Measurements from ENCODE around the gene TMED4.
A peak's percentile ranks its signal among the peaks of the same experiment; 100 is the strongest.

TMED4 gene

DNA sequence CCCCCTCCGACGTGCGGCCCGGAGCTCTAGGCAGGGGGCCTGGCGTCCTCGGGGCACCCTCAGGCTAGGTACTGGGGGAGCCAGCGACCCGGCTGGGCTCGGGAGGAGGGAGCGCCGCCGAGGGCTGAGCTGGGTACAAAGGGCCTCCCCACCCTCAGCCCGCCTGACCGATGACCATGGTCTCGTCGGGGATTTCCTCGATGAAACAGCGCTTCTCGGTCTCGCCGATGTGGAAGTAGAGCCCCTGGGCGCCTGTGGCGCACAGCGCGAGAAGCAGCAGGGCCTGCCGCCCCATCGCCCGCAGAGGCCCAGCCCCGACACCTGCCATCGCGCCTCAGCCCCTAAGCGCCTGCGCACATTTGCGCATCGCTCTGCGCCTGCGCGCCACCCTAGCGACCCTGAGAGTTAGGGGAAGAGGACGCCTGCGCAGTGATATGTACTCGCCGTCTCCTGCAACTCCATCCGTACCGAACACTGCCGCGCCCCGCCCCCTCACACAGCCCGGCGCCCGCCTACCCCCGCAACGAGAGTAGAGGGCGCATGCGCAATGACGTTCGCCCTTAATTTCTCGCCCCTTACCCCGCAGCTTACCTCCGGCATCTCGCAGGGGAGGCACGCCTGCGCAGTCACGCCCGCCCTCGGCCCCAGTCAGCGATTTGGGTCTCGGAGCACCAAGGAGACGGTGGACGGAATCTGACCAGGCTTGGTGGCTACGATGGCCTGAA lies at the start of gene TMED4:
TSS of gene TMED4 (minus strand) at position 353 of the 725 bp plus-strand sequence. CDS start at position 328, 25 bp downstream.
- Histone ChIP-seq H3K4me3 (ENCODE audit: low read length) (peak within 1 kb of the TSS; percentile 93), H3K36me3 (ENCODE audit: control insufficient read depth, low read depth, low read length) (peaks cover 21% of the 10 kb centered on the region), H3K4me1 (ENCODE audit: control insufficient read depth, low read depth, low read length) (peaks cover 4% of the 10 kb centered on the region), H3K9me3 (ENCODE audit: control insufficient read depth, low read depth, low read length) (no peaks in the 10 kb centered on the region), H3K27ac (ENCODE audit: low read length) (peak within 1 kb of the TSS; percentile 82), H3K27me3 (ENCODE audit: control insufficient read depth, insufficient read depth, low read length) (no peaks in the 10 kb centered on the region), H3K9ac (ENCODE audit: low read length) (peak within 1 kb of the TSS; percentile 77)

DNA sequence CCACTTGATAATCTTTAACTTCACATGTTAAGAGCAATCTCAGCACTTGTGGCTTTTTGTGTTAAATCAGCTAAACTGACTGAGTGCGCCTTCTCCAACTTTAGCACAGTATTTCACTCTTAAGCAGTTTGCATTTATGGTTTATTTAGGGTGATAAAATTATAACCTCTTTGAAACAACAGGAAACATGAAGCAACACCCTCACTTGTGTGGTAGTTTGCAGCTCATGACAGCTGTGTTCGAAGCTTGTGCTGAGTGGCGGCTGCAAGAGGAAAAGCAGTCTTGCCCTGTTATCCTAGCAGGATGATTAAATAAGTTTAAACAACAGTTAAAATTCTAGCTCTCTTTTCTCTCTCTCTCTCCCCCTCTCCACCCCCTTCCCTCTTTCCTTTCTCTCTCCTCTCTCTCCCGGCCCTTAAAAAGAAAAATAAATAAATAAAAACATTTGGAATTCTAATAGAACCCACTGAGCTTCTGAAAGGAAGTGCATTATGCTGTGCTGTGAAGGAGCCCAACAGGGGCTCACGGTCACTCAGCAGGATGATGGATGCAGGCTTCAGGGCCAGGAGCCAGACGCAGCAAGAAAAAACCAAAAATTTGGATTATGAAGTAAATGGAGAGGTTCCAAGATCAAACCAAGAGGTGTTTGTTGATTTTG lies 49.6 kb upstream of the TMED4 start:
- no peak overlapping the region for H3K9ac ChIP-seq (ENCODE audit: low read length)
- peaks cover under 1% of the 10 kb centered on the region for H3K36me3 ChIP-seq (ENCODE audit: control insufficient read depth, low read depth, low read length)
- no peak overlapping the region for H3K27ac ChIP-seq (ENCODE audit: low read length)
- H3K4me3 ChIP-seq (ENCODE audit: low read length) = no peak overlapping the region
- H3K4me1 ChIP-seq (ENCODE audit: control insufficient read depth, low read depth, low read length) = peaks cover 19% of the 10 kb centered on the region
- no peaks in the 10 kb centered on the region for H3K9me3 ChIP-seq (ENCODE audit: control insufficient read depth, low read depth, low read length)
- H3K27me3 ChIP-seq (ENCODE audit: control insufficient read depth, insufficient read depth, low read length) = no peaks in the 10 kb centered on the region

DNA sequence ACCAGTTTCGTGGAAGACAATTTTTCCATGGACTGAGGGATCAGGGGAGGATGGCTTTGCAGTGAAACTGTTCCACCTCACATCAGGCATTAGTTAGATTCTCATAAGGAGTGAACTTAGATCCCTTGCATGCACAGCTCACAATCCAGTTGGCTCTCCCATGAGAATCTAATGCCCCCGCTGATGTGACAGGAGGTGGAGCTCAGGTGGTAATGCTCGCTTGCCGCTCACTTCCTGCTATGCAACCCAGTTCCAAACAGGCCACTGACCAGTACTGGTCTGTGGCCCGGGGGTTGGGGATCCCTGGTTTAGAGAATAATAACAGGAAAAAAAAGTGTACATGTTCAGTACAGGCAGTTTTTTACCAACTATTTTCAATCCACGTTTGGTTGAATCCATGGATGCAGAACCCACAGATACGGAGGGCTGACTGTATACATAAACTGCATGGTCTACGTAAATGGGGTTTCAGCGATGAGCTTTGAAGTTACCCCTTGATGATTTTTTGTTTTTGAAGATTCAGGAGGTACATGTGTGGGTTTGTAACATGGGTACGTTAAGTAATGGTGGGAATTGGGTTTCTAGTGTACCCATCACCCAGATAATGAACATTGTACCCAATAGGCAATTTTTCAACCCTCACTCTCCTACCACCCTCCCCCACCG lies 48.9 kb upstream of the TMED4 start:
- Histone ChIP-seq H3K27ac (ENCODE audit: low read length) (no peak overlapping the region), H3K4me3 (ENCODE audit: low read length) (no peak overlapping the region), H3K9ac (ENCODE audit: low read length) (no peak overlapping the region), H3K36me3 (ENCODE audit: control insufficient read depth, low read depth, low read length) (peaks cover 4% of the 10 kb centered on the region), H3K27me3 (ENCODE audit: control insufficient read depth, insufficient read depth, low read length) (no peaks in the 10 kb centered on the region), H3K9me3 (ENCODE audit: control insufficient read depth, low read depth, low read length) (no peaks in the 10 kb centered on the region), H3K4me1 (ENCODE audit: control insufficient read depth, low read depth, low read length) (peaks cover 14% of the 10 kb centered on the region)

- Histone ChIP-seq H3K9ac (ENCODE audit: low read length) (no peak overlapping the region), H3K4me1 (ENCODE audit: control insufficient read depth, low read depth, low read length) (peaks cover 14% of the 10 kb centered on the region), H3K27me3 (ENCODE audit: control insufficient read depth, insufficient read depth, low read length) (no peaks in the 10 kb centered on the region), H3K27ac (ENCODE audit: low read length) (no peak overlapping the region), H3K4me3 (ENCODE audit: low read length) (no peak overlapping the region), H3K36me3 (ENCODE audit: control insufficient read depth, low read depth, low read length) (peaks cover 8% of the 10 kb centered on the region), H3K9me3 (ENCODE audit: control insufficient read depth, low read depth, low read length) (no peaks in the 10 kb centered on the region)
These were observed 47.9 kb upstream of the TMED4 start for GRCh38 chr7:44629829-44630522.

- Histone ChIP-seq H3K9me3 (ENCODE audit: control insufficient read depth, low read depth, low read length) (no peaks in the 10 kb centered on the region), H3K9ac (ENCODE audit: low read length) (no peak overlapping the region), H3K27ac (ENCODE audit: low read length) (no peak overlapping the region), H3K27me3 (ENCODE audit: control insufficient read depth, insufficient read depth, low read length) (no peaks in the 10 kb centered on the region), H3K36me3 (ENCODE audit: control insufficient read depth, low read depth, low read length) (peaks cover 13% of the 10 kb centered on the region), H3K4me1 (ENCODE audit: control insufficient read depth, low read depth, low read length) (peaks cover 14% of the 10 kb centered on the region), H3K4me3 (ENCODE audit: low read length) (no peak overlapping the region)
These were observed 44.6 kb upstream of the TMED4 start for GRCh38 chr7:44626620-44627019.

DNA sequence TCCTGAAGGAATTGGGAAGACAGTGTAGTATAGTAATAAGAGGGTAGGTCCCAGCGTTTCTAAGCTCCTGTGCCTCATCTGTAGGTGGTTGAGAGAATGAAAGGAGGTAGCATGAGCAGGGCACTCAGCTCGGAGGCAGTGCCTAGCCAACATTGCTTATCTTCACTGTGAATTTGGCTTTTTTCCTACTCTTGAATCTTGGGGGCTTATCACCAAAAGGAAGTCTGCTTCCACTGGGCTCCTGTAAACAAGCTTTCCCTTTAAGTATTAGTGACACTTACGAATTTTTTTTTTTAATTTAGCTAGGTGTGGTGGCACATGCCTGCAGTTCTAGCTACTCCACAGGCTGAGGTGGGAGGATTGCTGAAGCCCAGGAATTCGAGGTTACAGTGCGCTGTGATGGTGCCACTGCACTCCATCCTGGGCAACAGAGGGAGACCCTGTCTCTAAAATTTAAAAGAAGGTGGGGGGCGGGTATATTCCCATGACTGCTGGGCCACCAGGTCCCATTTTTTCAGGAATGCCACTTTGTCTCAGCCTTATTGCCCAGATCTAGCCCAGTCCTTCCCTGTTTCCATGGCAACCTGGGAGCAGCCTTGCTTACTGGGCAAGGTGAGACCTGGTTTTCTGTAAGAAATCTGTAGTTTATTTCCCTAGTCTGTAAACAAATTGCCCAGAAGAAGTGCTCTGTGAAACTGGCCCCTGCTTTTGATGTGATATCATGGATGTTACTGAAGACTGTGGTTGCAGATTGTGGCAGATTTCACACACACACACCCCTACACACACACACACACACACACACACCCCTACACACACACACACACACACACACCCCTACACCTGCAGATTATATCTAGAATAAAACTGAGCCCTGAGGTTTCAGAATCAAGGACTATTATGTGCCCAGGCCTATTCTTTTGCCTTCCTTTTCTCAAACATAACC lies 43.8 kb upstream of the TMED4 start:
- no peak overlapping the region for H3K4me3 ChIP-seq (ENCODE audit: low read length)
- peaks cover 13% of the 10 kb centered on the region for H3K36me3 ChIP-seq (ENCODE audit: control insufficient read depth, low read depth, low read length)
- no peak overlapping the region for H3K9ac ChIP-seq (ENCODE audit: low read length)
- H3K4me1 ChIP-seq (ENCODE audit: control insufficient read depth, low read depth, low read length) = peaks cover 6% of the 10 kb centered on the region
- no peaks in the 10 kb centered on the region for H3K9me3 ChIP-seq (ENCODE audit: control insufficient read depth, low read depth, low read length)
- H3K27me3 ChIP-seq (ENCODE audit: control insufficient read depth, insufficient read depth, low read length) = no peaks in the 10 kb centered on the region
- no peak overlapping the region for H3K27ac ChIP-seq (ENCODE audit: low read length)

GRCh38 chr7:44624318-44624717 lies 42.3 kb upstream of the TMED4 start:
- Histone ChIP-seq H3K36me3 (ENCODE audit: control insufficient read depth, low read depth, low read length) (peaks cover 13% of the 10 kb centered on the region), H3K9me3 (ENCODE audit: control insufficient read depth, low read depth, low read length) (no peaks in the 10 kb centered on the region), H3K27me3 (ENCODE audit: control insufficient read depth, insufficient read depth, low read length) (no peaks in the 10 kb centered on the region), H3K4me3 (ENCODE audit: low read length) (no peak overlapping the region), H3K9ac (ENCODE audit: low read length) (no peak overlapping the region), H3K4me1 (ENCODE audit: control insufficient read depth, low read depth, low read length) (no peaks in the 10 kb centered on the region), H3K27ac (ENCODE audit: low read length) (no peak overlapping the region)

- H3K9me3 ChIP-seq (ENCODE audit: control insufficient read depth, low read depth, low read length) = no peaks in the 10 kb centered on the region
- no peak overlapping the region for H3K9ac ChIP-seq (ENCODE audit: low read length)
- H3K4me3 ChIP-seq (ENCODE audit: low read length) = no peak overlapping the region
- H3K4me1 ChIP-seq (ENCODE audit: control insufficient read depth, low read depth, low read length) = no peaks in the 10 kb centered on the region
- no peak overlapping the region for H3K27ac ChIP-seq (ENCODE audit: low read length)
- H3K27me3 ChIP-seq (ENCODE audit: control insufficient read depth, insufficient read depth, low read length) = no peaks in the 10 kb centered on the region
- H3K36me3 ChIP-seq (ENCODE audit: control insufficient read depth, low read depth, low read length) = peaks cover 13% of the 10 kb centered on the region
These were observed 40.5 kb upstream of the TMED4 start for GRCh38 chr7:44622342-44623151.

DNA sequence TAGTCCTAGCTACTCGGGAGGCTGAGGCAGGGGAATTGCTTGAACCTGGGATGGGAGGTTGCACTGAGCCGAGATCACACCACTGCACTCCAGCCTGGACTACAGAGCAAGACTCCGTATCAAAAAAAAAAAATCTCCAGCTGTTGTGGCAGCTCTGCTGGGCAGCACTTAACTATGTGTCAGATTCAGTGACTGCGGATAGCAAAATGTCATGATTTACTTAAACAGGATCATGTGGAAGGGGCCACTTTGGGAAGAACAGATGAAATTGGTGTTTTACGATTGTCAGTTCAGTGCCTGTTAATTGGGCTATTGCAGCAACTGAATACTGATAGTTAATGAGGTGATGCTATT lies 39.7 kb upstream of the TMED4 start:
- no peaks in the 10 kb centered on the region for H3K9me3 ChIP-seq (ENCODE audit: control insufficient read depth, low read depth, low read length)
- H3K27ac ChIP-seq (ENCODE audit: low read length) = no peak overlapping the region
- peaks cover 13% of the 10 kb centered on the region for H3K36me3 ChIP-seq (ENCODE audit: control insufficient read depth, low read depth, low read length)
- no peak overlapping the region for H3K9ac ChIP-seq (ENCODE audit: low read length)
- no peaks in the 10 kb centered on the region for H3K4me1 ChIP-seq (ENCODE audit: control insufficient read depth, low read depth, low read length)
- H3K4me3 ChIP-seq (ENCODE audit: low read length) = no peak overlapping the region
- no peaks in the 10 kb centered on the region for H3K27me3 ChIP-seq (ENCODE audit: control insufficient read depth, insufficient read depth, low read length)

GRCh38 chr7:44621034-44621749 lies 39.2 kb upstream of the TMED4 start:
- Histone ChIP-seq H3K9ac (ENCODE audit: low read length) (no peak overlapping the region), H3K27me3 (ENCODE audit: control insufficient read depth, insufficient read depth, low read length) (no peaks in the 10 kb centered on the region), H3K4me3 (ENCODE audit: low read length) (no peak overlapping the region), H3K9me3 (ENCODE audit: control insufficient read depth, low read depth, low read length) (no peaks in the 10 kb centered on the region), H3K4me1 (ENCODE audit: control insufficient read depth, low read depth, low read length) (no peaks in the 10 kb centered on the region), H3K27ac (ENCODE audit: low read length) (no peak overlapping the region), H3K36me3 (ENCODE audit: control insufficient read depth, low read depth, low read length) (peaks cover 10% of the 10 kb centered on the region)
